Kidney tubule cell (primary cell): ENCODE results near the gene SSNA1.
"Not testable (repeated sequence)": the region's sequence is repeated elsewhere in the genome, so short reads cannot be mapped to it uniquely, and the experiment has no call there.

Experiments
- DNase-seq: peaks from one replicate; pipeline ENCODE4 v3.0.0-alpha.2; 2018; ENCODE audit warnings: low spot score

SSNA1 gene

GRCh38 chr9:137231372-137232039, 43.0 kb downstream of the SSNA1 start:
- DNase-seq = no peak

GRCh38 chr9:137232101-137232500, 43.6 kb downstream of the SSNA1 start:
- no peak for DNase-seq

DNA sequence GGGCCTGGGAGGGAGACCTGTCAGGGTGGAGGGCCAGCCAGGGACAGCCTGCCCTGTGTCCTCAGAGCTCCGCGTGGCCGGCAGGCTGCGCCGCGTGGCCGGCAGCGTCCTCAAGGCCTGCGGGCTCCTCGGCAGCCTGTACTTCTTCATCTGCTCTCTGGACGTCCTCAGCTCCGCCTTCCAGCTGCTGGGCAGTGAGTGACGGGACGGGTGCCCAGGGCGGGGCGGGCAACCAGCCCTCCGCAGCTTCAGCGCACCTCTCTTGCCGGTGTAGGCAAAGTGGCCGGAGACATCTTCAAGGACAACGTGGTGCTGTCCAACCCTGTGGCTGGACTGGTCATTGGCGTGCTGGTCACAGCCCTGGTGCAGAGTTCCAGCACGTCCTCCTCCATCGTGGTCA, 44.0 kb downstream of the SSNA1 start:
- no peak for DNase-seq

GRCh38 chr9:137233143-137233980, 44.9 kb downstream of the SSNA1 start:
- DNase-seq = no peak

DNA sequence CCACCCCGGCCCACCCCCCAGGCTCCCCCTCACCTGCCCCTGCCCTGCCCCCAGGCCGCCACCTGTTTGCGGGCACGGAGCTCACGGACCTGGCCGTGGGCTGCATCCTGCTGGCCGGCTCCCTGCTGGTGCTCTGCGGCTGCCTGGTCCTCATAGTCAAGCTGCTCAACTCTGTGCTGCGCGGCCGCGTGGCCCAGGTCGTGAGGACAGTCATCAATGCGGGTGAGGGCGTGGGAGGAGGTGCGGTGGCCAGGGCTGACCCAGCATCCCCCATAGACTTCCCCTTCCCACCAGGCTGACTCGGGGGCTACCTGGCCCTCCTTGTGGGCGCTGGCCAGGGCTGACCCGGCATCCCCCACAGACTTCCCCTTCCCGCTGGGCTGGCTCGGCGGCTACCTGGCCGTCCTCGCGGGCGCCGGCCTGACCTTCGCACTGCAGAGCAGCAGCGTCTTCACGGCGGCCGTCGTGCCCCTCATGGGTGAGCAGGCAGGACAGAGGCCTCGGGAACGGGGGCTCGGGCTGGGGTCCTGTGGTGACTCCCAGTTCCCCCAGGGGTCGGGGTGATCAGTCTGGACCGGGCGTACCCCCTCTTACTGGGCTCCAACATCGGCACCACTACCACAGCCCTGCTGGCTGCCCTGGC, 45.7 kb downstream of the SSNA1 start:
- no peak for DNase-seq

- no peak for DNase-seq
Measured at GRCh38 chr9:137234758-137235423, 46.4 kb downstream of the SSNA1 start.

- no peak for DNase-seq
Measured at GRCh38 chr9:137235424-137236237, 47.2 kb downstream of the SSNA1 start.

GRCh38 chr9:137236238-137236935, 47.9 kb downstream of the SSNA1 start:
- peak; percentile 82 for DNase-seq

GRCh38 chr9:137236936-137237421, 48.5 kb downstream of the SSNA1 start:
- DNase-seq = no peak

DNA sequence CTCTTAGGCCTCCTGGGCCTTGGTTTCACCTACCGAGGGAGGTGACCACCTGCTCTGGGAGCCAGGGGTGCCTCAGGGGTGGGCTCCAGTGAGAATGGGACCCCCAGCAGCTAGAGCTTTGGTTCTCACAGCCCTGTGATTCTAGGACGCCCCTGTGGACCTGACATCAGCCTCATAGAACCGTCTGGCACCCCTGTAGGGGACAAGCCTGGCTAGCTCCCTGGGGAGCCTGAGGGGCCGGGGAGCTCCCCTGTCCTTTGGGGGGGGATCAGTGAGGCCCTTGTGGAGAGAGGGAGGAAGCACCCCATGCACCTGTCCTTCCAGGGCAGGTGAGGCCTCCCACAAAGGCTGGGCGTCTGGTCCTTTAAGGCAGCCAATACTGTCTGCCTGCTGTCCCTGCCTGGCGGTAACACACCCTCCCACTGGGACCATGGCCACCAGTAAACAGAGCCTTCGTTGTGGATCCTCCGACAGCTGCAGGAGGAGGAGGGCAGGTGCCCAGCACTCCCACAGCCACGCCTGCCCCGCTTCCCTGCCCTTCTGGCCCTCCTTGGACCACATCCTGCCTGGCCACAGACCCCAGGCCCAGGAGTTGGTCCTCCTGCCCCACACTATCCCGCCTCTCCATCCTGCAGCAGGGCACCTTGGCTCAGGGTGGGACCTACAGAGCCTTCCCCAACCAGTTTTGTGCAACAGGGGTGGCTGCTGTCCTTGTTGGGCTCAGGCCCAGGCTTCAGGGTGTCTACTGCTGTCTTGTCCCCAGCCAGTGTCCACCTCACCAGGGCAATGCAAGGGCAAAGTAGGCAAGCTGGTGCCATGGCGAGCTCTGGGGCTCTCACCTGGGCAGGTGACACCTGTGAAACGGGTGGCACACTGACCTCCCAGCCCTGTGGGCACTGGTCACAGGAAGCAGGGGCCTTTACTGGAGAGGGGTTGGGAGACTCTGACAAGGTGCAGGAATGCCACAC, 49.6 kb downstream of the SSNA1 start:
- no peak for DNase-seq

DNA sequence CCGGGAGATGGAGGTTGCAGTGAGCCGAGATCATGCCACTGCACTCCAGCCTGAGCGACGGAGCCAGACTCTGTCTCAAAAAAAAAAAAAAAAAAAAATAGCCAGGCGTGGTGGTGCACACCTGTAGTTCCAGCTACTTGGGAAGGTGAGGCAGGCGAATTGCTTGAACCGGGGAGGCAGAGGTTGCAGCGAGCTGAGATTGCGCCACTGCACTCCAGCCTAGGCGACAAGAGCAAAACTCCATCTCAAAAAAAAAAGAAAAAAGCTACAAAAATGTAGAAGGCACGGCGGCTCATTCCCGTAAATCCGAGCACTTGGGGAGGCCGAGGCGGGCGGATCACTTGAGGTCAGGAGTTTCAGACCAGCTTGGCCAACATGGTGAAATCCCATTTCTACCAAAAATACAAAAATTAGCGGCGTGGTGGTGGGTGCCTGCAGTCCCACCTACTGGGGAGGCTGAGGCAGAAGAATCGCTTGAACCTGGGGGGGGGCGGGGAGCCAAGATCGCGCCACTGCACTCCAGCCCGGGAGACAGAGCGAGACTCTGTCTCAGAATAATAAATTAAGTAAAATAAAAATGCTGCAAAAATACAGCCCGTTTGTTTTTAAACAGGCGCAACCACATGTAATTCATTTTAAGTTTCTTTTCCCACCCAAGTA, 51.2 kb downstream of the SSNA1 start:
- DNase-seq = not testable (repeated sequence)
